SK-N-MC (cell line): ENCODE data around the gene TRIML1.

Experiments used
- EZH2 ChIP-seq: fragments of 200-600 bp; sonication (generic); IDR thresholded peaks from one replicate; pipeline ENCODE4 v1.6.1; 2017; ENCODE audit warnings: antibody characterized with exemption
- POLR2AphosphoS5 ChIP-seq: IDR thresholded peaks from 2 replicates; pipeline ENCODE4 v1.6.1; 2012; ENCODE audit warnings: mild to moderate bottlenecking, low read depth, low read length, borderline replicate concordance

DNA sequence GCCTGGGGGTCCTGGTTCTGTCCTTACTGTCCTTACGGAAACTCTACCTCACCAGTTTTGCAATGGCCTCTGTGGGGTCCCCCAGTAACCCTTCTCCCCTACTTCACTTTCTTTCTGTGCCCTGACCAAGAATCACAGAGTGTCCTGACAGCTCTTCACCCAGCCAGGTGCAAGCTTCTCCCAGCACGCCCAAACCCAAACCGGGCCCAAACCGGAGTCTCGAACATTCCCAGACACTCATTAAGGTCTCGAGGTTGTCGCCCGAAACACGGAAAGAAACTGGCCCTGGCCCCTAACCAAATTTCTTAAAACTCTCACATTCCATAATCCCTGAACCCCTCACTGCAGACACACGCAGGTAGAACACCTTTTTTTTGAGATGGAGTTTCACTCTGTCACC lies 19.1 kb downstream of the TRIML1 start:
- TF ChIP-seq EZH2 (no peak), POLR2AphosphoS5 (no peak)
